ENCODE results near the gene RGS6.

RGS6 gene

GRCh38 chr14:72498646-72499045 lies 566.4 kb downstream of the RGS6 start:
- no peak overlapping the region for H3K4me3 ChIP-seq (ENCODE audit: low read length)
- H3K27me3 ChIP-seq (ENCODE audit: control insufficient read depth, low read length): no peaks in the 10 kb centered on the region
- no peaks in the 10 kb centered on the region for H3K4me1 ChIP-seq (ENCODE audit: control insufficient read depth, low read length)
- no peaks in the 10 kb centered on the region for H3F3A ChIP-seq (ENCODE audit: control insufficient read depth, insufficient read depth)
- H3K9me3 ChIP-seq (ENCODE audit: control insufficient read depth, insufficient read depth, low read length): no peaks in the 10 kb centered on the region
- no peaks in the 10 kb centered on the region for H3K36me3 ChIP-seq (ENCODE audit: control insufficient read depth, low read length)
- H3K27ac ChIP-seq (ENCODE audit: low read depth, low read length): no peak overlapping the region
- H4K20me1 ChIP-seq (ENCODE audit: control insufficient read depth, insufficient read depth, low read depth, low read length): no peaks in the 10 kb centered on the region
- no peaks in the 10 kb centered on the region for H3K79me2 ChIP-seq (ENCODE audit: control insufficient read depth, low read length)
- H3K9me2 ChIP-seq (replicated peaks; ENCODE audit: control insufficient read depth, low read length): no peaks in the 10 kb centered on the region
- TF ChIP-seq, protein P1, sequence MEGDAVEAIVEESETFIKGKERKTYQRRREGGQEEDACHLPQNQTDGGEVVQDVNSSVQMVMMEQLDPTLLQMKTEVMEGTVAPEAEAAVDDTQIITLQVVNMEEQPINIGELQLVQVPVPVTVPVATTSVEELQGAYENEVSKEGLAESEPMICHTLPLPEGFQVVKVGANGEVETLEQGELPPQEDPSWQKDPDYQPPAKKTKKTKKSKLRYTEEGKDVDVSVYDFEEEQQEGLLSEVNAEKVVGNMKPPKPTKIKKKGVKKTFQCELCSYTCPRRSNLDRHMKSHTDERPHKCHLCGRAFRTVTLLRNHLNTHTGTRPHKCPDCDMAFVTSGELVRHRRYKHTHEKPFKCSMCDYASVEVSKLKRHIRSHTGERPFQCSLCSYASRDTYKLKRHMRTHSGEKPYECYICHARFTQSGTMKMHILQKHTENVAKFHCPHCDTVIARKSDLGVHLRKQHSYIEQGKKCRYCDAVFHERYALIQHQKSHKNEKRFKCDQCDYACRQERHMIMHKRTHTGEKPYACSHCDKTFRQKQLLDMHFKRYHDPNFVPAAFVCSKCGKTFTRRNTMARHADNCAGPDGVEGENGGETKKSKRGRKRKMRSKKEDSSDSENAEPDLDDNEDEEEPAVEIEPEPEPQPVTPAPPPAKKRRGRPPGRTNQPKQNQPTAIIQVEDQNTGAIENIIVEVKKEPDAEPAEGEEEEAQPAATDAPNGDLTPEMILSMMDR (IDR thresholded peaks at IDR 0.05; ENCODE audit: low read depth, low read length, poor library complexity, severe bottlenecking): no peak
- no peak for TF ChIP-seq EZH2phosphoT487 (IDR thresholded peaks at IDR 0.05; ENCODE audit: borderline replicate concordance, low read length)
- H3K4me2 ChIP-seq (ENCODE audit: low read length): no peak overlapping the region

DNA sequence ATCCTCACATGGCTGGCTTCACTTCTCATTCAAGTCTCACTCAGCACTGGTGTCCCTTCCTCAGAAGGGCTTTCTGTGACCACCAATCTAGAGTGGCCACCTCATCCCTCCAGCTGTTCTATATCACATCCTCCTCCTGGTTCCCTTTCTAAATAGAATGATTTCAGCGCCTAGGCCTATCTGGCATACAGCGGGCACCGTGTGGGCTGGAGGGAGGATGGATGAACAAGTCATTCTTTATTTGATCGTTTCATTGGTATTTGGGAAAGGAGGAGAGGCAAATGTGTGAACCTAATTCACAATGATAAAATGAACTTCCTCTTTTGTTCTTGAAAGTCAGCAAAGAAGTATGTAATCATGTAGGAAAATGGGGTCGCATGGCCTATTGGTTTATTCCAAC lies 567.5 kb downstream of the RGS6 start:
- Histone ChIP-seq H3K36me3 (ENCODE audit: control insufficient read depth, low read length) (no peaks in the 10 kb centered on the region), H3K4me2 (ENCODE audit: low read length) (no peak overlapping the region), H3K9me3 (ENCODE audit: control insufficient read depth, insufficient read depth, low read length) (no peaks in the 10 kb centered on the region), H3K27me3 (ENCODE audit: control insufficient read depth, low read length) (no peaks in the 10 kb centered on the region), H4K20me1 (ENCODE audit: control insufficient read depth, insufficient read depth, low read depth, low read length) (no peaks in the 10 kb centered on the region), H3K79me2 (ENCODE audit: control insufficient read depth, low read length) (no peaks in the 10 kb centered on the region), H3K4me3 (ENCODE audit: low read length) (no peak overlapping the region), H3F3A (ENCODE audit: control insufficient read depth, insufficient read depth) (no peaks in the 10 kb centered on the region), H3K27ac (ENCODE audit: low read depth, low read length) (no peak overlapping the region), H3K9me2 (replicated peaks; ENCODE audit: control insufficient read depth, low read length) (no peaks in the 10 kb centered on the region), H3K4me1 (ENCODE audit: control insufficient read depth, low read length) (no peaks in the 10 kb centered on the region)
- TF ChIP-seq, protein P1 (IDR thresholded peaks at IDR 0.05; ENCODE audit: low read depth, low read length, poor library complexity, severe bottlenecking): no peak
- TF ChIP-seq EZH2phosphoT487 (IDR thresholded peaks at IDR 0.05; ENCODE audit: borderline replicate concordance, low read length): no peak

GRCh38 chr14:72500234-72500838 lies 568.1 kb downstream of the RGS6 start:
- no peak overlapping the region for H3K4me2 ChIP-seq (ENCODE audit: low read length)
- no peak overlapping the region for H3K27ac ChIP-seq (ENCODE audit: low read depth, low read length)

More at GRCh38 chr14:72500234-72500838, 568.1 kb downstream of the RGS6 start:
- H3K9me2 ChIP-seq (replicated peaks; ENCODE audit: control insufficient read depth, low read length): no peaks in the 10 kb centered on the region
- TF ChIP-seq, protein P1 (IDR thresholded peaks at IDR 0.05; ENCODE audit: low read depth, low read length, poor library complexity, severe bottlenecking): no peak
- no peak for TF ChIP-seq EZH2phosphoT487 (IDR thresholded peaks at IDR 0.05; ENCODE audit: borderline replicate concordance, low read length)
- no peaks in the 10 kb centered on the region for H3K9me3 ChIP-seq (ENCODE audit: control insufficient read depth, insufficient read depth, low read length)
- H3F3A ChIP-seq (ENCODE audit: control insufficient read depth, insufficient read depth): no peaks in the 10 kb centered on the region
- H3K4me1 ChIP-seq (ENCODE audit: control insufficient read depth, low read length): no peaks in the 10 kb centered on the region
- no peaks in the 10 kb centered on the region for H3K36me3 ChIP-seq (ENCODE audit: control insufficient read depth, low read length)
- no peaks in the 10 kb centered on the region for H4K20me1 ChIP-seq (ENCODE audit: control insufficient read depth, insufficient read depth, low read depth, low read length)
- no peaks in the 10 kb centered on the region for H3K79me2 ChIP-seq (ENCODE audit: control insufficient read depth, low read length)
- no peak overlapping the region for H3K4me3 ChIP-seq (ENCODE audit: low read length)
- no peaks in the 10 kb centered on the region; the same call in 1 of the 2 replicates for H3K27me3 ChIP-seq (ENCODE audit: control insufficient read depth, low read length)

Data from DOHH2 (cell line).